GM12878 (cell line): ENCODE data around the gene SC5D. TPM values are rescaled to one million over a fixed set of nuclear protein-coding genes. Genes with fewer than 3 reads are reported as not detected.

Source experiments
- ATF7 ChIP-seq: fragments of 450-650 bp; IDR thresholded peaks from 2 replicates; pipeline ENCODE4 v1.6.1; 2016; ENCODE audit warnings: low read depth, mild to moderate bottlenecking
- BMI1 ChIP-seq: fragments of 450-650 bp; IDR thresholded peaks from 2 replicates; pipeline ENCODE4 v1.6.1; 2016; ENCODE audit warnings: mild to moderate bottlenecking, moderate library complexity, borderline replicate concordance
- CHD1 ChIP-seq: IDR thresholded peaks from 2 replicates; pipeline ENCODE4 v1.6.1; 2012; ENCODE audit warnings: low read depth, low read length, improper control_type of control experiment
- CREM ChIP-seq: IDR thresholded peaks from 2 replicates; pipeline ENCODE4 v1.6.1; 2014; ENCODE audit warnings: antibody characterized with exemption, low read depth
- HCFC1 ChIP-seq: fragments of 150-350 bp; IDR thresholded peaks from 2 replicates; pipeline ENCODE4 v1.6.1; 2014; ENCODE audit warnings: low read length
- MYC ChIP-seq: IDR thresholded peaks from 2 replicates; pipeline ENCODE4 v1.6.1; 2011; ENCODE audit warnings: mild to moderate bottlenecking, low read length, moderate library complexity, inconsistent platforms; ENCODE audit not compliant: insufficient read depth, insufficient replicate concordance, insufficient read length, severe bottlenecking
- NBN ChIP-seq: fragments of 450-650 bp; IDR thresholded peaks from 2 replicates; pipeline ENCODE4 v1.6.1; 2016
- POLR2A ChIP-seq: IDR thresholded peaks from 2 replicates; pipeline ENCODE4 v1.6.1; 2011; ENCODE audit warnings: low read depth, mild to moderate bottlenecking, low read length
- SP1 ChIP-seq: IDR thresholded peaks from one replicate; pipeline ENCODE4 v1.6.1; 2011; ENCODE audit warnings: low read depth, low read length
- TCF3 ChIP-seq: IDR thresholded peaks from 2 replicates; pipeline ENCODE4 v1.6.1; 2012; ENCODE audit warnings: low read depth, mild to moderate bottlenecking, low read length, borderline replicate concordance; ENCODE audit not compliant: insufficient read depth
- YY1 ChIP-seq: IDR thresholded peaks from 2 replicates; pipeline ENCODE4 v1.6.1; 2011; ENCODE audit warnings: low read depth, mild to moderate bottlenecking, low read length
- polyA plus RNA-seq, 11 experiments: library from polyadenylated mRNA; depleted of rRNA in 4 of 11; unstranded in 6 of 11; stranded (reverse) in 5 of 11; fragments of >200 nt; fragmentation: Nextera tagmentation in 4 of 11; fragmentation: Illumina TruSeq in 1 of 11; extraction: Ambion mirVana in 4 of 11; extraction: Trizol in 1 of 11; gene quantifications; 1 replicate in 1 of 11; 2 replicates in 10 of 11; pipeline versions ENCODE4 v1.2.1 to v1.2.3, GENCODE V29; 2011 to 2016; ENCODE audit warnings: inconsistent platforms in 2 of 11, missing spikeins in 2 of 11, low read depth in 1 of 11
- total RNA-seq, 4 experiments: library from RNA; depleted of rRNA in 3 of 4; stranded (reverse); fragments of >200 nt in 3 of 4; fragmentation: Illumina TruSeq in 1 of 4; extraction: Trizol in 1 of 4; gene quantifications; 2 replicates each; pipeline versions ENCODE4 v1.2.1 to v1.2.3, GENCODE V29; 2013 to 2021
- TF ChIP-seq, protein P1 (sequence below): fragments of 450-650 bp; IDR thresholded peaks from 2 replicates; pipeline ENCODE4 v1.6.1; 2014; ENCODE audit warnings: mild to moderate bottlenecking
- TF ChIP-seq, protein P2 (sequence below), 3 experiments: IDR thresholded peaks in 2 of 3; conservative IDR thresholded peaks in 1 of 3; 2 replicates each; pipeline ENCODE4 v1.5.1; 2011; ENCODE audit warnings: low read depth in 3 of 3, low read length in 3 of 3, mild to moderate bottlenecking in 3 of 3, control low read depth in 2 of 3, moderate library complexity in 2 of 3, inconsistent platforms in 1 of 3, mixed read lengths in 1 of 3; ENCODE audit not compliant: control insufficient read depth in 2 of 3, insufficient read depth in 1 of 3; ENCODE audit errors: extremely low read depth in 1 of 3
- TF ChIP-seq, protein P3 (sequence below): fragments of 450-650 bp; IDR thresholded peaks from 2 replicates; pipeline ENCODE4 v1.6.1; 2017; ENCODE audit warnings: low read depth, mild to moderate bottlenecking, moderate library complexity

Gene SC5D
- total and polyA plus RNA-seq, 10 of the 15 experiments (the other 5 are each of a cell fraction or from before 2014, with no cell fraction given): 23.7 to 134 (median 30.8) TPM

DNA sequence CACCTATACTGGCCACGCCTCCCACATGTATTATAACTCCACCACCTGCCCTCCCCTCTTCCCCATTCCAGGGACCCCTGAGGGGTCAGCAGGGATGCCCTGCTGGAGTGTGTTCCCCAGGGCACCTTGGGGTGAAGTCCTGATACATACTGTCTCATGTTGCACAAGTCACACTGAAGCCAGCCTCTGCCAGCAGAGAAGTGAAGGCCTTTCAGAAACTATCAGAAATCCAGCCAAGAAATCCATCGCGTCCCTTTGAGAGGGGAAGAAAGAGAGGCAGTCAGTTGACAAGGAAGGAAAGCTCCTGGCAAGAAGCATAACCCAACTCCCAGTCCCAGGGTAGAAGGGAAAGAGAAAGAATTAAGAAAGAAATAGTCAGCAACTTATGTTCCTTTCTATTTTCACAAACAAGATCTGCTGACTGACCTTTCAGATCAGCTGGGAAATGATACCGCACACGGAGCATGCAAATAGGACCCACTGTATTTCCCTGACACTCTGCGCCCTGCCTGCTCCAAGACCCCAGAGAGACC, 45.2 kb downstream of the SC5D start (continued):
- no peak for TF ChIP-seq HCFC1
- no peak for TF ChIP-seq MYC
- TF ChIP-seq TCF3: no peak
- no peak for TF ChIP-seq CHD1
- TF ChIP-seq, protein P1, sequence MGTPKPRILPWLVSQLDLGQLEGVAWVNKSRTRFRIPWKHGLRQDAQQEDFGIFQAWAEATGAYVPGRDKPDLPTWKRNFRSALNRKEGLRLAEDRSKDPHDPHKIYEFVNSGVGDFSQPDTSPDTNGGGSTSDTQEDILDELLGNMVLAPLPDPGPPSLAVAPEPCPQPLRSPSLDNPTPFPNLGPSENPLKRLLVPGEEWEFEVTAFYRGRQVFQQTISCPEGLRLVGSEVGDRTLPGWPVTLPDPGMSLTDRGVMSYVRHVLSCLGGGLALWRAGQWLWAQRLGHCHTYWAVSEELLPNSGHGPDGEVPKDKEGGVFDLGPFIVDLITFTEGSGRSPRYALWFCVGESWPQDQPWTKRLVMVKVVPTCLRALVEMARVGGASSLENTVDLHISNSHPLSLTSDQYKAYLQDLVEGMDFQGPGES: no peak
- TF ChIP-seq CREM: no peak
- no peak for TF ChIP-seq POLR2A
- TF ChIP-seq BMI1: no peak
- TF ChIP-seq NBN: no peak
- TF ChIP-seq, protein P2, sequence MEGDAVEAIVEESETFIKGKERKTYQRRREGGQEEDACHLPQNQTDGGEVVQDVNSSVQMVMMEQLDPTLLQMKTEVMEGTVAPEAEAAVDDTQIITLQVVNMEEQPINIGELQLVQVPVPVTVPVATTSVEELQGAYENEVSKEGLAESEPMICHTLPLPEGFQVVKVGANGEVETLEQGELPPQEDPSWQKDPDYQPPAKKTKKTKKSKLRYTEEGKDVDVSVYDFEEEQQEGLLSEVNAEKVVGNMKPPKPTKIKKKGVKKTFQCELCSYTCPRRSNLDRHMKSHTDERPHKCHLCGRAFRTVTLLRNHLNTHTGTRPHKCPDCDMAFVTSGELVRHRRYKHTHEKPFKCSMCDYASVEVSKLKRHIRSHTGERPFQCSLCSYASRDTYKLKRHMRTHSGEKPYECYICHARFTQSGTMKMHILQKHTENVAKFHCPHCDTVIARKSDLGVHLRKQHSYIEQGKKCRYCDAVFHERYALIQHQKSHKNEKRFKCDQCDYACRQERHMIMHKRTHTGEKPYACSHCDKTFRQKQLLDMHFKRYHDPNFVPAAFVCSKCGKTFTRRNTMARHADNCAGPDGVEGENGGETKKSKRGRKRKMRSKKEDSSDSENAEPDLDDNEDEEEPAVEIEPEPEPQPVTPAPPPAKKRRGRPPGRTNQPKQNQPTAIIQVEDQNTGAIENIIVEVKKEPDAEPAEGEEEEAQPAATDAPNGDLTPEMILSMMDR (IDR thresholded peaks at IDR 0.05 in 2 of 3, conservative IDR thresholded peaks at IDR 0.05 in 1 of 3; ENCODE audit: control insufficient read depth in 2 of 3, extremely low read depth in 1 of 3, insufficient read depth in 1 of 3, low read depth in 3 of 3, low read length in 3 of 3): no peak
- TF ChIP-seq ATF7: no peak
- TF ChIP-seq, protein P3, sequence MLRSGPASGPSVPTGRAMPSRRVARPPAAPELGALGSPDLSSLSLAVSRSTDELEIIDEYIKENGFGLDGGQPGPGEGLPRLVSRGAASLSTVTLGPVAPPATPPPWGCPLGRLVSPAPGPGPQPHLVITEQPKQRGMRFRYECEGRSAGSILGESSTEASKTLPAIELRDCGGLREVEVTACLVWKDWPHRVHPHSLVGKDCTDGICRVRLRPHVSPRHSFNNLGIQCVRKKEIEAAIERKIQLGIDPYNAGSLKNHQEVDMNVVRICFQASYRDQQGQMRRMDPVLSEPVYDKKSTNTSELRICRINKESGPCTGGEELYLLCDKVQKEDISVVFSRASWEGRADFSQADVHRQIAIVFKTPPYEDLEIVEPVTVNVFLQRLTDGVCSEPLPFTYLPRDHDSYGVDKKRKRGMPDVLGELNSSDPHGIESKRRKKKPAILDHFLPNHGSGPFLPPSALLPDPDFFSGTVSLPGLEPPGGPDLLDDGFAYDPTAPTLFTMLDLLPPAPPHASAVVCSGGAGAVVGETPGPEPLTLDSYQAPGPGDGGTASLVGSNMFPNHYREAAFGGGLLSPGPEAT: no peak
- TF ChIP-seq SP1: no peak
- TF ChIP-seq YY1: no peak
